ENCODE data around the gene STAG1.

- TF ChIP-seq CTCF (IDR thresholded peaks at IDR 0.05; ENCODE audit: low read depth, low read length, missing input control) (no peak), RAD21 (IDR thresholded peaks at IDR 0.05) (no peak), ATF3 (IDR thresholded peaks at IDR 0.05) (no peak), MAX (IDR thresholded peaks at IDR 0.05) (no peak), GABPA (IDR thresholded peaks at IDR 0.05 in 1 of 2, conservative IDR thresholded peaks at IDR 0.05 in 1 of 2) (no peak), FOXA2 (IDR thresholded peaks at IDR 0.05) (no peak), JUND (IDR thresholded peaks at IDR 0.05) (no peak), YY1 (IDR thresholded peaks at IDR 0.05) (no peak), REST (IDR thresholded peaks at IDR 0.05) (no peak), TAF1 (conservative IDR thresholded peaks at IDR 0.05) (no peak), EGR1 (IDR thresholded peaks at IDR 0.05; ENCODE audit: low read depth in 2 of 2) (no peak), SP1 (IDR thresholded peaks at IDR 0.05) (no peak), HNF4A (conservative IDR thresholded peaks at IDR 0.05) (no peak)
Observed at GRCh38 chr3:136343446-136343845, 408.7 kb downstream of the STAG1 start.
